HG03066 (cell line): ENCODE results near the gene ZNF117.
"Not testable (repeated sequence)": the region's sequence is repeated elsewhere in the genome, so short reads cannot be mapped to it uniquely, and the experiment has no call there.

Experiments used
- ATAC-seq: cut with Tn5 transposase; IDR thresholded peaks from one replicate; pipeline ENCODE4 v1.9.1; 2021; ENCODE audit warnings: low read depth; ENCODE audit not compliant: unreplicated experiment

ZNF117 gene

DNA sequence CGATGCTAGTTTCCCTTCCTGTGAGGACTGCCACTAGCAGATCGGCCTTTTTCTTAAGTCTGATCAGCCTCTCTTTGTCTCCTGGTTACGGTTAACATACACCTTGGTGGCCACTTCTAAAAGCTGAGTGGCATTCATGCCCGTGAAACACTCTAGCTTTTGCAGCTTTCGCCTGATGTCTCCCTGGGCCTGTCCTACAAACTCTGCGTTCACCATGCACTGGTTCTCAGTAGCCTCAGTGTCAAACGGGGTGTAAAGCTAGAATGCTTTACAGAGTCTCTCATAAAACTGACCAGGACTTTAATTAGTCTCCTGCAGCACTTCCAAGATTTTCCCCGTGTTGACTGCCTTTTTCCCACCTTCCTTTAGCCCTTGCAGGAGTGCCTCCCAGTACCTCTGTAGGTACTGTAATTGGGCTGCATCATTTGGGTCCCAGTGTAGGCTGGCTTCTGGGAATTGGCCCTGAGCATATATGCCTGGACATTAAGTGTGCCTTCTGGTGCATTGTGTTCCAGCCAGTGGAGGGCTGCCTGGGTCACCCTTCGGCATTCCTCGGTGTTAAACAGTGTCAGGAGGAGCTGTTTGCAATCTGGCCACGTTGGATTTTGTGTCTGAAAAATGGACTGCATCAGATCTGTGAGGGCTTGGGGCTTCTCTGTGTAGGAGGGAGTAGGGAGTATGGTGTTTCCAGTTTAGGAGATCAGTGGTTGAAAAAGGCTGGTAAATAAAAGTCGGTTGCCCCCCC lies 6.5 kb upstream of the ZNF117 start:
- ATAC-seq = no peak

DNA sequence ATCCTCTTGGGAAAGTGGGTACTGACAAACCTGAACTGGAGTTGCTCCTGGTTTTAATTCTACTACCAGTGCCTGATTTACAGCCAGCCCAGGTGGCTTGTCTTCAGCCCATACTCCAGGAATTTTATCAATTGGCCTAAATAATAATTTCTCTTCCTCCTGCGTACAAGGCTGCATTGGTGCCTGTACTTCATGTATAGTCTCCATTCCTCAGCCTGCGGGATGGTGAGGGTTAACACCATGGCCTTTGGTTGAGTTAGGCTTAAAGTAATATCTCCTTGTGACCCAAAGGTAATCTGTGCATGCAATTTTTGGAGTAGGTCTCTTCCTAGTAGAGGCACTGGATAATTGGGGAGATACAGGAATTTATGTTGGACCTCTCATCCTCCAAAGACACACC lies 5.5 kb upstream of the ZNF117 start:
- no peak for ATAC-seq

GRCh38 chr7:64993901-64994300 lies 3.1 kb upstream of the ZNF117 start:
- ATAC-seq = no peak

GRCh38 chr7:64992971-64993370 lies 2.1 kb upstream of the ZNF117 start:
- no peak for ATAC-seq

DNA sequence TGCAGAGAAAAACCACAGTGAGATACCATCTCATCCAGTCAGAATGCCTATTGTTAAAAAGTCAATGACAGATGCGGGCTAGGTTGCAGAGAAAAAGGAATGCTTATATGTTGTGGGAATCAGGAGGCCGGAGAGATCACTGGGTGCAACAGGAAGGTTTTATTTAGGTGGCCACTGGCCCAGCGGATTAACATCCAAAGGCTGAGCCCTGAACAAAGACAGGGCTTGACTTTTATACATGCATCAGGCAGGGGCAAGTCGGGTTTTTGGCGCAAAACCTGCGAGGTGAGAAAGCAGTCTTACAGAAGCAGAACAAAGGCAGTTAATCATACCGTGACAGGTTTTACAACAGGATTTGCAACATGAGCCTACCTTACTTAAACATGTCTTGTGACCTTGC lies 620 bp downstream of the ZNF117 start:
- no peak for ATAC-seq

GRCh38 chr7:64978497-64979203 lies 12.2 kb downstream of the ZNF117 start:
- ATAC-seq = no peak

DNA sequence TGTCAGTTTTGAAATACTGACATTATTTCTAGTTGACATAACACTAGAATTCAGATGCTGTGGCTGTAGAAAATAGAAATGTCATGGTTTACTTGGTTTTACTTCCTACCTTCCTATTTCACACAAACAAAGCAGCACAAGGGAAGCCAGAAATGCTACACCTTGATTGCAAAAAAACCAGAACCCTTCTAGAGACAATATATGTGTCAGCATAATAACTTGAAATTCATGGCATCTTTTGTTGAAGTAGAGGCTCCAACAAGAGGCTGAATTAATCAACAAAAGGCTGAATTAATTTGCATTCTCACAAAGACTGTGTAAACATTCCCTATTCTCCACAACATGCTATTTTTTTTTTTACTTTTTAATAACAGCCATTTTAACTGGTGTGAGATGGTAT lies 25.2 kb downstream of the ZNF117 start:
- no peak for ATAC-seq

DNA sequence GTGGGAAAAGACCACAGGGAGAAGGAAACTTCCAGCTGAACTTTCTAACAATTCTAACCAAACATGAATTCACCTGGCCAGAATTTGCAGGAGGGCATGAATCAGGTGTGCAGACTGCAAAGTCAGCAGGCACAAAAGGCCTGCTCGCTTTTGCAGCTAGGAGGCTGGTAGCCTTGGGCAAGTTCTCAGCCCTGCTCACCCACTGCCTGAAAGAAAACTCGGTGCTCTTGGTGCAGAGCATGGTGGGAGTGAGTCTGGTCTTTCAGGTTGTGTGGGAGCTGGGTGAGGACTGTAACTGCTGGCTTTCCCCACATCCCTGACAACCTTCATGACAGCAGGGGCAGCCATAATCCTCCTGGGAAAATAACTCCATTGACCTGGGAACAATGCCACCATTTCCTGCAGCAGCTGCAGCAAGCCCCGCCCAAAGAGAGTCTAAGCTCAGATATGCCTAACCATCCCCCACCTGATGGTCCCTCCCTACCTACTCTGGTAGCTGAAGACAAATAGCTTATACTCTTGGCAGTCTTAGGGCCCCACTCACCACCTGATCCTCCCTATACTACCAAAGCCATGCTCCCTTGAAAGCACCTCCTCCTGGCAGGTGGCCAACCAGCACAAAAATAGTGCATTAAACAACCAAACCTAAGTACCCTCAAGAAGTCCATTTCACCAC lies 31.6 kb downstream of the ZNF117 start:
- no peak for ATAC-seq

DNA sequence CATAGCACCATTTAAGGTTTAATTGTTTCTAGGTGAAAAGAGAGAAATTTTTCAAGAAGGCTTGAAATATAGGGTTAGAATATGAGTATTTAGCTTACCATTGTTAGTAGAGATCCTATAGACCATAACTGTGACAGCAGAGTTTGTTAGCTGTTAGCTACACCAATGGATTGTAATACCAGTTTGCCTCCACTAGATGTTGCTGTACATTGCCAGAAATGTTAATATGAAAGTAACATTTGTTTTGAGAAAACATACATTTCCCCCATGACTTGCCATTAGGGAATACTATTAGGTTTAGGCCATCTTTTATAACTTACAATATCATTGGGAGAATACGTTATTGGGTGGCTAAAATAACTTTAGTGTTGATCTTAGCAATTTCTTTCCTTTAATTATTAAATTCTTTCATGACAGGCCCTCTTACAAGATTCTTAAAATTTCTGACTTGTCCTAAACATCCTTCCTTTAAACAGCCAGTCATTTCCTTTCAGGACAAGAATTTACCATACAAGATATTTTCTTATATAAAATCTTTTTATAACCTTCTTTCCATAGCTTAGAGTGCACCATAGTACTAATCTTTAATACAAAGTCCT lies 39.5 kb downstream of the ZNF117 start:
- no peak for ATAC-seq

DNA sequence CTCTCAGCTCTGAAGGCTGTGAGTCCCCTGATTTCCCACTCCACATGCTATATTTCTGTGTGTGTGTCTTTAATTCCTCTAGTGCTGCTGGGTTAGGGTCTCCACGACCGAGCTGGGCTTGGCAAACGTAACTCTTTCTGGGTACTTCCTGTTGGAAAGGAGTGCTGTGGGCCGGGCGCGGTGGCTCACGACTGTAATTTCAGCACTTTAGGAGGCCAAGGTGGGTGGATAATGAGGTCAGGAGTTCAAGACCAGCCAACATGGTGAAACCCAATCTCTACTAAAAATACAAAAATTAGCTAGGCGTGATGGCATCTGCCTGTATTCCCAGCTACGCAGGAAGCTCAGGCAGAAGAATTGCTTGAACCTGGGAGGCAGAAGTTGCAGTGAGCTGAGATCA lies 40.2 kb downstream of the ZNF117 start:
- not testable (repeated sequence) for ATAC-seq

DNA sequence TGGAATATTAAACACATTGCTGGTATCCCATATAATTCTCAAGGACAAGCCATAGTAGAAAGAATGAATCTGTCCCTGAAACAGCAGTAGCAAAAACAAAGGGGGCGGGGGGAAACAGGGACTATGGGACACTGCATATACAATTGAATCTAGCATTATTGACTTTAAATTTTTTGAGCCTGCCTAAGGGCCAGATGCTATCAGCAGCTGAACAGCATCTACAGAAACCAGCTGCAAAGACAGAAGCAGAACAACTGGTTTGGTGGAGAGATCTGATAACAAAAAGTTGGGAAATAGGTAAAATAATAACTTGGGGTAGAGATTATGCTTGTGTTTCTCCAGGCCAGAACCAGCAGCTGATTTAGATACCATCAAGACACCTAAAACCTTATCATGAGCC lies 42.1 kb downstream of the ZNF117 start:
- not testable (repeated sequence) for ATAC-seq

- no peak for ATAC-seq
Measured at GRCh38 chr7:64947252-64948000, 43.4 kb downstream of the ZNF117 start.

- no peak for ATAC-seq
Measured at GRCh38 chr7:64946772-64947171, 44.1 kb downstream of the ZNF117 start.

DNA sequence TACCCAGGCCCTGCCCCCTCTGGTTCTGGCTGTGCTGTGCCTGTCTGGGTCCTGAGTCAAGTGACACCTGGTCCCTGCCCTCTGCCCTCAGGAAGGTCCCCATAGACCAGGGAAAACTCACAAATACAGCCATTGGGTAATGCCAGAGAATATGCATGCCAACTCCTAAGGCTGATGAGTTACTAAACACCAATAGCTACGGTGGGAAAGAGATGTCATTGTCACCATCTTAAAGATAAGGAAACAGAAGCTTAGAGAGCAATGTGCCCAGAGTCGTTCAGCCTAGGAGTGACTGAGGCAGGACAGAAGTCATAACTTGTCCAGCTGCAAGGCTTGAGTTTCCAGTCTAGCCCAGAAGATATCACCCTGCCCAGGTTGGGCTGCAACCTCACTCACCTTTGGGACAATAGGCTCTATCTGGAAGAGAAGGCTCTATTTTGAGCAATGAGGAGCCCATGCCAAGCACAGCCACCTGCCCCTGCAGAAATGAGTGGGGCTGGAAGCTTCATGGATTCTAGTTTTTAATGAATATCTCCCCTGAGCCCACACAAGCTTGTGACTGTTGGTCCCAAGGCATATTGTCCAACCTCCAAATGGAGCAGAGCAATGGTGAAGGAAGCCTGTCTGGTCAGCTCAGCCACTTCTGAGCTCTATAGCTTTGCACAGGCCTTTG lies 45.2 kb downstream of the ZNF117 start:
- no peak for ATAC-seq

GRCh38 chr7:64944667-64945502 lies 46.0 kb downstream of the ZNF117 start:
- ATAC-seq = not testable (repeated sequence)

- ATAC-seq = not testable (repeated sequence)
Measured at GRCh38 chr7:64940021-64940420, 50.8 kb downstream of the ZNF117 start.

DNA sequence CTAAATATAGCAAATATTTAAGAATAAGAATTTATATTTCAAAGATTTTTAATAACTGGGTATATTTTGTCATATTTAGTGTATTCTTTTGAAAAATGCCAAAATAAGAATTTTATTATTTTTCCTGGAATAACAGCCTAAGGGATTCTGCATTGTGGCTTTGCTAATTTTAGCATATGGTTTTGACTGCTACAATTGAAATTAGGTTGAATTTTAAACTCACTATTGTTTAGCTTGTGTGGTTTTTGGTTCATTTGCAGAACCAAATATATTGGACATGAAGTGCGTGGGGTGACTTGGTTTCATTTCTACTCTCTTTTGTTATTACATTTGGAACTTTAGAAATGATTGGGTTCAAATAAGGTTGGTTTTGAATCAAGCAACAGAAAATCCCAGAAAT lies 52.3 kb downstream of the ZNF117 start:
- no peak for ATAC-seq

DNA sequence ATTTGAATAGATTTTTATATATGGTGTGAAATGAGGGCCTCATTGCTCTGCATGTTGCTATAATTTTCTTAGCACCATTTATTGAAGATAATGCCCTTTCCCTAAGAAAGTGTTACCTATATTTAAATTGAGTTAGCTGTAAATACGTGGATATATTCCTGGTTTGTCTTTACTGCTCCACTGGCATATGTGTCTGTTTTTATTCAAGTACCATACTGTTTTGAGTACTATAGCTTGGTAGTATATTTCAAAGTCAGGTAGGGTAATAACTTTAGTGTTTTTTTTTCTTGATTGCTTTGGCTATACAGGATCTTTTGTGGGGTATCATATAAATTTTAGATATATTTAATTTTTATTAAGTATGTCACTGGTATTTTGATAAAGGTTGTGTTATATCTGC lies 56.4 kb downstream of the ZNF117 start:
- ATAC-seq = no peak
